PFSK-1 (cell line): ENCODE results near the gene CTIF.

Experiments used
- POLR2AphosphoS5 ChIP-seq: IDR thresholded peaks from 2 replicates; pipeline ENCODE4 v1.6.1; 2012; ENCODE audit warnings: low read depth, mild to moderate bottlenecking, control low read depth, low read length, moderate library complexity
- REST ChIP-seq, 2 experiments: IDR thresholded peaks; 2 replicates each; pipeline versions ENCODE4 v1.6.1 to v1.8.0; 2011 to 2012; ENCODE audit warnings: low read depth in 2 of 2, low read length in 2 of 2, control low read depth in 1 of 2, inconsistent platforms in 1 of 2, mild to moderate bottlenecking in 1 of 2, moderate library complexity in 1 of 2; ENCODE audit not compliant: insufficient read depth in 1 of 2
- TAF1 ChIP-seq: IDR thresholded peaks from 2 replicates; pipeline ENCODE4 v1.6.1; 2012; ENCODE audit warnings: low read length, control low read depth, borderline replicate concordance; ENCODE audit not compliant: insufficient read depth

- TF ChIP-seq TAF1 = no peak
- no peak for TF ChIP-seq POLR2AphosphoS5
- TF ChIP-seq REST (IDR thresholded peaks at IDR 0.05; ENCODE audit: insufficient read depth in 1 of 2, low read depth in 2 of 2, low read length in 2 of 2) = no peak
These were observed 296.9 kb downstream of the CTIF start for GRCh38 chr18:48835745-48836170.
